Measurements from ENCODE around the gene OLFM4. TPM values are rescaled to one million over a fixed set of nuclear protein-coding genes. Genes with fewer than 3 reads are reported as not detected.

The OLFM4 gene, protein sequence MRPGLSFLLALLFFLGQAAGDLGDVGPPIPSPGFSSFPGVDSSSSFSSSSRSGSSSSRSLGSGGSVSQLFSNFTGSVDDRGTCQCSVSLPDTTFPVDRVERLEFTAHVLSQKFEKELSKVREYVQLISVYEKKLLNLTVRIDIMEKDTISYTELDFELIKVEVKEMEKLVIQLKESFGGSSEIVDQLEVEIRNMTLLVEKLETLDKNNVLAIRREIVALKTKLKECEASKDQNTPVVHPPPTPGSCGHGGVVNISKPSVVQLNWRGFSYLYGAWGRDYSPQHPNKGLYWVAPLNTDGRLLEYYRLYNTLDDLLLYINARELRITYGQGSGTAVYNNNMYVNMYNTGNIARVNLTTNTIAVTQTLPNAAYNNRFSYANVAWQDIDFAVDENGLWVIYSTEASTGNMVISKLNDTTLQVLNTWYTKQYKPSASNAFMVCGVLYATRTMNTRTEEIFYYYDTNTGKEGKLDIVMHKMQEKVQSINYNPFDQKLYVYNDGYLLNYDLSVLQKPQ
- total RNA-seq: 1 to 10 TPM in 1 of 4 donors, under 1 TPM in 1, not detected in 2; 0.18 to 1.7 TPM

- H3K9me3 ChIP-seq: no peaks in the 10 kb centered on the region
- no peak within 1 kb of the TSS for H3K27ac ChIP-seq
- H3K4me1 ChIP-seq: no peaks in the 10 kb centered on the region
- DNase-seq: no peak
- H3K27me3 ChIP-seq: peaks cover 0 to 11% (median 0%) of the 10 kb centered on the region in 4 donors
- H3K36me3 ChIP-seq: no peaks in the 10 kb centered on the region
- H3K4me3 ChIP-seq: no peak within 1 kb of the TSS
- intact Hi-C loops (cut with DNase I): no loop called here
- 78 to 90% methylated on average over 2 to 8 of the region's 9 CpGs for WGBS, 2 donors
- TF ChIP-seq, protein P1, sequence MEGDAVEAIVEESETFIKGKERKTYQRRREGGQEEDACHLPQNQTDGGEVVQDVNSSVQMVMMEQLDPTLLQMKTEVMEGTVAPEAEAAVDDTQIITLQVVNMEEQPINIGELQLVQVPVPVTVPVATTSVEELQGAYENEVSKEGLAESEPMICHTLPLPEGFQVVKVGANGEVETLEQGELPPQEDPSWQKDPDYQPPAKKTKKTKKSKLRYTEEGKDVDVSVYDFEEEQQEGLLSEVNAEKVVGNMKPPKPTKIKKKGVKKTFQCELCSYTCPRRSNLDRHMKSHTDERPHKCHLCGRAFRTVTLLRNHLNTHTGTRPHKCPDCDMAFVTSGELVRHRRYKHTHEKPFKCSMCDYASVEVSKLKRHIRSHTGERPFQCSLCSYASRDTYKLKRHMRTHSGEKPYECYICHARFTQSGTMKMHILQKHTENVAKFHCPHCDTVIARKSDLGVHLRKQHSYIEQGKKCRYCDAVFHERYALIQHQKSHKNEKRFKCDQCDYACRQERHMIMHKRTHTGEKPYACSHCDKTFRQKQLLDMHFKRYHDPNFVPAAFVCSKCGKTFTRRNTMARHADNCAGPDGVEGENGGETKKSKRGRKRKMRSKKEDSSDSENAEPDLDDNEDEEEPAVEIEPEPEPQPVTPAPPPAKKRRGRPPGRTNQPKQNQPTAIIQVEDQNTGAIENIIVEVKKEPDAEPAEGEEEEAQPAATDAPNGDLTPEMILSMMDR (IDR thresholded peaks at IDR 0.05): no peak
- TF ChIP-seq POLR2A (IDR thresholded peaks at IDR 0.05): no peak
Measured at GRCh38 chr13:53028637-53029203, at the start of gene OLFM4. TSS of gene OLFM4 (plus strand) at chr13:53028813. CDS start at chr13:53028837, 24 bp downstream.

GRCh38 chr13:52978989-52979388, 49.6 kb upstream of the OLFM4 start:
- Histone ChIP-seq H3K4me1 (no peaks in the 10 kb centered on the region), H3K9me3 (no peaks in the 10 kb centered on the region), H3K27me3 (peaks cover 0 to 15% (median 0%) of the 10 kb centered on the region in 4 donors), H3K4me3 (no peak overlapping the region), H3K36me3 (no peaks in the 10 kb centered on the region), H3K27ac (no peak overlapping the region)
- 46 to 50% methylated on average over 5 of the region's 5 CpGs for WGBS, 2 donors
- TF ChIP-seq, protein P1 (IDR thresholded peaks at IDR 0.05): no peak
- no peak for TF ChIP-seq POLR2A (IDR thresholded peaks at IDR 0.05)
- intact Hi-C loops (cut with DNase I): no loop called here
- DNase-seq: no peak

- 64 to 72% methylated on average over 5 of the region's 5 CpGs for WGBS, 2 donors
- intact Hi-C loops (cut with DNase I): no loop called here
- no peaks in the 10 kb centered on the region for H3K36me3 ChIP-seq
- H3K27ac ChIP-seq: no peak overlapping the region
- no peaks in the 10 kb centered on the region for H3K4me1 ChIP-seq
- H3K4me3 ChIP-seq: no peak overlapping the region
- H3K27me3 ChIP-seq: peaks cover 0 to 5% (median 0%) of the 10 kb centered on the region in 4 donors
- no peak for TF ChIP-seq POLR2A (IDR thresholded peaks at IDR 0.05)
- TF ChIP-seq, protein P1 (IDR thresholded peaks at IDR 0.05): no peak
- H3K9me3 ChIP-seq: no peaks in the 10 kb centered on the region
- DNase-seq: no peak
Measured at GRCh38 chr13:52980695-52981094, 47.9 kb upstream of the OLFM4 start.

DNA sequence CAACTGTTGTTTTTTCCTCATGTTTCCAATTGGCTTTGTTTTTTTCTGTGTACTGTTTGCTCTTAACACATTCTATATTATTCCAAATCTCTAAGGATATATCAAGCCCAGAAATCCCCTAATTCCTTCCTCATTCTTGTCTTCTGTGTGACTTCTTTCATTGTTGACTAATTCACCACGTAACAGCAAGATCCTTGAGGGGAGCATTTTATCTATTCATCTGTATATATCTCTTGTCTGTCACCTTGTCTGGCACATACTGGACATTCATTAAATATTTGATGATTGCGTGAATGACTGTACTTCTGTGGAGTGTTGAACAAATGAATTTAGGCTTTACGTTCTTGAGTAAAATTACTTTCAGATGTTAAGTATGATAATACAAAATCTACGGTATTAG, 44.8 kb upstream of the OLFM4 start:
- no peak for TF ChIP-seq POLR2A (IDR thresholded peaks at IDR 0.05)
- TF ChIP-seq, protein P1 (IDR thresholded peaks at IDR 0.05): no peak
- DNase-seq: no peak
- 68 to 74% methylated on average over 4 of the region's 4 CpGs for WGBS, 2 donors
- intact Hi-C loops (cut with DNase I): no loop called here
- no peaks in the 10 kb centered on the region for H3K9me3 ChIP-seq
- H3K36me3 ChIP-seq: no peaks in the 10 kb centered on the region
- no peak overlapping the region for H3K4me3 ChIP-seq
- H3K4me1 ChIP-seq: no peaks in the 10 kb centered on the region
- H3K27me3 ChIP-seq: no peaks in the 10 kb centered on the region
- H3K27ac ChIP-seq: no peak overlapping the region

DNA sequence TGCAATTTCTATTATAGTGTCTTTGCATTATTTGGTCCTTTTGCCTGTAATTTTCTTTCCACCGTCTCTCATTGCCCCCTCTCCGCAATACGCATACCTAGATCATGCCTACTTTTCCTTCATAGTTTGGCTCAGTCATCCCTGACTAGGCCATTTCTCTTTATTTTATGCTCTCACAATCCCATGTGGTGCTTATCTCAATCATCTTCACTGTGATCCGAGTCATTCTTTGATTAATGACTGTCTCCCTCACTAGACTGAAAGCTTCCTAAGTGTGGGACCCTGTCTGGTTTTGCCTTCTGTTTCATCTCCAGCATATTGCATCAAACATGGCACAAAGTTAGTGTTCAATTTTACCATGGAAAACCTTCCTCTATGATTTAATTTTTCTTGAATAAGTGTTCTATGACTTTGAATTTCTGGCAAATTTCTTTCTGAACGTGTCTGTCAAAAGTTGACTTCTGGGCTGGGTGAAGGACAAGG, 43.7 kb upstream of the OLFM4 start:
- Histone ChIP-seq H3K4me3 (no peak overlapping the region), H3K4me1 (no peaks in the 10 kb centered on the region), H3K27me3 (no peaks in the 10 kb centered on the region), H3K36me3 (no peaks in the 10 kb centered on the region), H3K27ac (no peak overlapping the region), H3K9me3 (no peaks in the 10 kb centered on the region)
- WGBS, 2 donors: 79 to 83% methylated on average over 5 of the region's 5 CpGs
- DNase-seq: no peak
- TF ChIP-seq, protein P1 (IDR thresholded peaks at IDR 0.05): no peak
- TF ChIP-seq POLR2A (IDR thresholded peaks at IDR 0.05): no peak
- intact Hi-C loops (cut with DNase I): no loop called here

Data from esophagus squamous epithelium (tissue), 5 donors.